ENCODE measurements around the gene ARHGAP33. TPM values are rescaled to one million over a fixed set of nuclear protein-coding genes. Genes with fewer than 3 reads are reported as not detected.

ARHGAP33 gene
- total and polyA plus RNA-seq, 2 donors (not counting 3 experiments of a cell fraction or from before 2014, with no cell fraction given): 11.0 to 18.4 TPM

GRCh38 chr19:35742121-35742724, 33.1 kb upstream of the ARHGAP33 start, which contains the start of gene IGFLR1:
Gene IGFLR1, minus strand, starts transcription at chr19:35742452. Its CDS starts 1,272 bp downstream, at chr19:35741180.
- H3K27me3 ChIP-seq (ENCODE audit: control insufficient read depth in 2 of 2, insufficient read depth in 2 of 2, low read length in 2 of 2): no peaks in the 10 kb centered on the region
- H2AFZ ChIP-seq (ENCODE audit: low read depth, low read length): no peak within 1 kb of the TSS
- POLR2A ChIA-PET: no interaction called here
- TF ChIP-seq GATA2 (IDR thresholded peaks at IDR 0.05; ENCODE audit: insufficient read depth, insufficient read length, low read depth, low read length) (no peak), MYC (IDR thresholded peaks at IDR 0.05; ENCODE audit: low read depth, low read length) (no peak), FOS (IDR thresholded peaks at IDR 0.05; ENCODE audit: borderline replicate concordance, insufficient read depth, low read length) (no peak), POLR2AphosphoS5 (IDR thresholded peaks at IDR 0.05; ENCODE audit: insufficient read depth, low read depth, low read length) (no peak), POLR2A (IDR thresholded peaks at IDR 0.05; ENCODE audit: low read depth, low read length) (no peak), MAX (IDR thresholded peaks at IDR 0.05; ENCODE audit: insufficient read depth, insufficient read length) (no peak), JUN (IDR thresholded peaks at IDR 0.05; ENCODE audit: borderline replicate concordance, insufficient read depth, insufficient read length, low read depth) (no peak), CTCF (IDR thresholded peaks at IDR 0.05; ENCODE audit: extremely low read depth in 1 of 2, insufficient read depth in 1 of 2, low read depth in 1 of 2, low read length in 2 of 2) (no peak), EZH2 (IDR thresholded peaks at IDR 0.05; ENCODE audit: borderline replicate concordance, low read depth, low read length, severe bottlenecking) (no peak)
- no peaks in the 10 kb centered on the region for H3K9me1 ChIP-seq (replicated peaks; ENCODE audit: control insufficient read depth, extremely low read depth, insufficient read depth, low read length)
- dilution Hi-C loops (cut with MboI; ENCODE audit: extremely low pct_ligation_motif_present, low sequenced_read_pairs): no loop called here
- no peak within 1 kb of the TSS for H3K4me2 ChIP-seq (ENCODE audit: insufficient read depth, low read length)
- no peak within 1 kb of the TSS for H3K4me3 ChIP-seq (replicated peaks in 1 of 3; ENCODE audit: insufficient read depth in 1 of 3, low read depth in 1 of 3, low read length in 3 of 3)
- H4K20me1 ChIP-seq (replicated peaks; ENCODE audit: control insufficient read depth, extremely low read depth, insufficient read depth, low read length): no peaks in the 10 kb centered on the region
- no peak within 1 kb of the TSS for H3K9ac ChIP-seq (replicated peaks; ENCODE audit: extremely low read depth, insufficient read depth, low read length)
- H3K9me3 ChIP-seq (replicated peaks; ENCODE audit: control insufficient read depth, insufficient read depth, low read length): no peaks in the 10 kb centered on the region
- no peak for DNase-seq (ENCODE audit: low read depth, low spot score)
- H3K79me2 ChIP-seq (ENCODE audit: control insufficient read depth, insufficient read depth, low read length): peaks cover 9% of the 10 kb centered on the region
- CTCF ChIA-PET: no interaction called here
- no TSS peak for BruUV-seq (replicated peaks)
- intact Hi-C loops (cut with micrococcal nuclease): no loop called here
- FAIRE-seq: no peak
- H3K27ac ChIP-seq (ENCODE audit: insufficient read depth, low read depth, low read length): no peak within 1 kb of the TSS
- H3K36me3 ChIP-seq (ENCODE audit: control insufficient read depth in 2 of 2, extremely low read depth in 1 of 2, insufficient read depth in 2 of 2, low read length in 2 of 2): peaks cover under 1 to 13% of the 10 kb centered on the region in 2 experiments
- H3K4me1 ChIP-seq (ENCODE audit: control insufficient read depth, extremely low read depth, insufficient read depth, low read length): peaks cover 24% of the 10 kb centered on the region

All from endothelial cell of umbilical vein (primary cell).